Retinal pigment epithelial cell (primary cell): ENCODE data around the gene UBTF.
A peak's percentile ranks its signal among the peaks of the same experiment; 100 is the strongest.

Source experiments
- DNase-seq: peaks from one replicate; pipeline ENCODE4 v3.0.0-alpha.2; 2010; ENCODE audit warnings: low read depth
- H3K4me3 ChIP-seq: 2 replicates; pipeline ENCODE4 v1.5.1; 2011; ENCODE audit warnings: mild to moderate bottlenecking, low read length, control low read depth, moderate library complexity
- TF ChIP-seq, protein P1 (sequence below): conservative IDR thresholded peaks from 2 replicates; pipeline ENCODE4 v1.5.1; 2011; ENCODE audit warnings: low read depth, low read length, control low read depth, inconsistent platforms

Gene UBTF

DNA sequence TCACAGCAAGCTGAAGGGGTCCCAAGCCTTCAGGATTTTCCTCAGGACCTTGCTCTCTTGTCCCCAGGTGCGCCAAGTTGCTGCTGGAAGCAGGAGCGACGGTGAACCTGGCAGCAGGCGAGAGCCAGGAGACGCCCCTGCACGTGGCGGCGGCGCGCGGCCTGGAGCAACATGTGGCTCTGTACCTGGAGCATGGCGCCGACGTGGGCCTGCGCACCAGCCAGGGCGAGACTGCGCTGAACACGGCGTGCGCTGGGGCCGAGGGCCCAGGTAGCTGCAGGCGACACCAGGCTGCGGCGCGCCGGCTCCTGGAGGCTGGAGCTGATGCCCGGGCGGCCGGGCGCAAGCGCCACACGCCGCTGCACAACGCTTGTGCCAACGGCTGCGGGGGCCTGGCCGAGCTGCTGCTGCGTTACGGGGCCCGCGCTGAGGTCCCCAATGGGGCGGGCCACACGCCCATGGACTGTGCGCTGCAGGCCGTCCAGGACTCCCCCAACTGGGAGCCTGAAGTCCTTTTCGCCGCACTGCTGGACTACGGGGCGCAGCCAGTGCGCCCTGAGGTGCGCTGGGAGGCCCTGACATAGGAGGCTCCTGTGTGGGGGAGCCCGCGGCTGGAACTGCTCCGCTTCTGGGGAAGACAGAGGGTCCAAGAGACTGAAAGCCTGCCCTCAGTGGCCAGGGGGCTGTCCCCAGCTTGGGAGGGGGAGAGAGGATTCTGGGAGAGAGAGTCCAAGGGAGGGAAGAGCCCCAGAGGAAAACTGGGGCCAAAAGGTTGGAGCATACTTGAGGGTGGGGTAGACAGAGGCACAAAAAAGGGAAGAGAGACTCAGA lies 42.6 kb downstream of the UBTF start:
- TF ChIP-seq, protein P1, sequence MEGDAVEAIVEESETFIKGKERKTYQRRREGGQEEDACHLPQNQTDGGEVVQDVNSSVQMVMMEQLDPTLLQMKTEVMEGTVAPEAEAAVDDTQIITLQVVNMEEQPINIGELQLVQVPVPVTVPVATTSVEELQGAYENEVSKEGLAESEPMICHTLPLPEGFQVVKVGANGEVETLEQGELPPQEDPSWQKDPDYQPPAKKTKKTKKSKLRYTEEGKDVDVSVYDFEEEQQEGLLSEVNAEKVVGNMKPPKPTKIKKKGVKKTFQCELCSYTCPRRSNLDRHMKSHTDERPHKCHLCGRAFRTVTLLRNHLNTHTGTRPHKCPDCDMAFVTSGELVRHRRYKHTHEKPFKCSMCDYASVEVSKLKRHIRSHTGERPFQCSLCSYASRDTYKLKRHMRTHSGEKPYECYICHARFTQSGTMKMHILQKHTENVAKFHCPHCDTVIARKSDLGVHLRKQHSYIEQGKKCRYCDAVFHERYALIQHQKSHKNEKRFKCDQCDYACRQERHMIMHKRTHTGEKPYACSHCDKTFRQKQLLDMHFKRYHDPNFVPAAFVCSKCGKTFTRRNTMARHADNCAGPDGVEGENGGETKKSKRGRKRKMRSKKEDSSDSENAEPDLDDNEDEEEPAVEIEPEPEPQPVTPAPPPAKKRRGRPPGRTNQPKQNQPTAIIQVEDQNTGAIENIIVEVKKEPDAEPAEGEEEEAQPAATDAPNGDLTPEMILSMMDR: no peak
- DNase-seq: no peak
- no peak overlapping the region for H3K4me3 ChIP-seq

- TF ChIP-seq, protein P1: no peak
- no peak for DNase-seq
- no peak overlapping the region for H3K4me3 ChIP-seq
Measured at GRCh38 chr17:44176257-44176656, 43.2 kb downstream of the UBTF start.

DNA sequence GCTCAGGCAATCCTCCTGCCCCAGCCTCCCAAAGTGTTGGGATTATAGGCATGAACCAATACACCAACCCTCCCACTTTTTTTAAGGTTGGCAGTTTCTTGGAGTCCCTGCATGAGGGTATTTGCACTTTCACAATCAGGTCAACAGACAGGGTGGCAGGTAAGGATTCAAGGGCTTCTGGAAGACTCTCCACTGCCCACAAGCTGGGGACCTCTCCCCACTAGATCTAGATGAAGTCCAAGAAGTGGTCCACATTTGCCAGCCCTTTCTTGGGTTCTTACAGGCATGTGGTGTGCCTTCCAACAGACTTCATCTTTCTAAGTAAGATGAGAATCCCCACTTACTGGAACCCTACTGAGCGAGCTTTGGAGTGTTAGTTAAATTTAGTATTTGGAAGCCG lies 45.0 kb downstream of the UBTF start:
- TF ChIP-seq, protein P1: no peak
- no peak for DNase-seq

DNA sequence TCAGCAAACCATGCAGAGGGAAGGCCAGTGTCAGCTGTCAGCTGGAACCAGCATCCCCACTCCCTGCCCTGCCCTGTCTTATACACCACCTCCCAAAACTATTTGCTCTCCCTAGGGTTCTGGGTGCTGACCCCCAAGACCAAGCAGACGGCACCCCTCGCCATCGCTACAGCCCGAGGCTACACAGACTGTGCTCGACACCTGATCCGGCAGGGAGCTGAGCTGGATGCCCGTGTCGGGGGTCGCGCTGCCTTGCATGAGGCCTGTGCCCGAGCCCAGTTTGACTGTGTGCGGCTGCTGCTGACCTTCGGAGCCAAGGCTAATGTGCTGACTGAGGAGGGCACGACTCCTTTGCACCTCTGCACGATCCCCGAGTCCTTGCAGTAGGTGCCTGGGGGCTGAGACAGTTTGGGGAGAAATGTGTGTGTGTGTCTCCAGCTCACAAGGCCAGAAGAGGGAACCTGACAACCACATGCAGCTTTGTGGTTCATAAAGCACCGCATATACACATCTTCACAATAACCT lies 47.5 kb downstream of the UBTF start:
- H3K4me3 ChIP-seq: no peak overlapping the region
- no peak for DNase-seq
- TF ChIP-seq, protein P1: no peak

More for the DNA sequence above, 45.0 kb downstream of the UBTF start:
- H3K4me3 ChIP-seq: no peak overlapping the region

DNA sequence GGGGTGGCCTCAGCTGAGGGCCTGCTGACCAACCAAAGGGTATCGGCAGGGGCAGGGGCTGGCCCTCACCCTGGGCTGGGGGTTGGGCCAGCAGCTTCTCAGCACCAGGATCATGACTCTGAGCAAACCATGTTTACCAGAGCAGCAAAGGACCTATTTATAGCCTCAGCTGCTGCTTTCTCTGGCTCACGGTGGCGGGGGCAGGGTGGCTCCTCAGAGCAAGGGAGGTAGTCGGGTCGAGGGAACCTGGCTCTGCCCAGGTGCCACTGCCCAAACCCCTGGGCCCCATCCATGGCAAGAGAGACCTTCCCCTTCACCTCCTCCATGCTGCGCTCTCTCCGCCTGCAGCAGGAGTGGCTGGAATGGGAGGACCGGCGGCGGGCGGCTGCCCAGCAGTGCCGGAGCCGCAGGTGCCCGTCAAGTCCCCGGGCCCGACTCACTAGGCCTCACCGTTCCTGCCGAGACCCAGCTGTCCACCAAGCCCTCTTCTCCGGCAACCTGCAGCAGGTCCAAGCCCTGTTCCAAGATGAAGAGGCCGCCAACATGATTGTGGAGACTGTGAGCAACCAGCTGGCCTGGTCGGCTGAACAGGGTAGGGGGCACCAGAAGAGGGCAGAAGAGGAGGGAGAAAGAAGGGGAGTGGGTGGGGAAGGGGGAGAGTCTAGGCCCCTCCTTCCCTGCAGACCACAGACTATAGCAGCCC lies 48.8 kb downstream of the UBTF start, which contains the start of gene ASB16:
Gene ASB16, plus strand, starts transcription at position 206 of the 703 bp plus-strand sequence. Its CDS starts 86 bp downstream, at position 292.
- TF ChIP-seq, protein P1: peak; percentile 13
- peak; percentile 38 for DNase-seq
- H3K4me3 ChIP-seq: peak within 1 kb of the TSS; percentile 28

DNA sequence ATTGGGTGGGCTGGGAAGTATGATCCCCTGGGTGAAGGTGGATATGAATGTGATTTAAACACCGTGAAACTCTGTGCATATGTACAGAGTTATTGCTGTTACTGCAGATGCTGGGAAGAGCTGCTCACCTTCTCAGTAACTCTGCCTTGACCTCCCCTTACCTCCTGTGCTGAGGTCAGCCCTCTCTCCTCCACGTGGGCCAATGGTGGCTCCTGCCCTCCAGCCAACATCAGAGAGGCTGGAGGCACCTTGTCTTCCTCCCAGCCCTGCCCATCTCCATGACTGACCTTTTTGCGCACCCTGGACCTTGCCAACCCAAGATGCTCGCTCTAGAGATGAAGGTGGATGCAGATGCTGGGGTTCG lies 49.4 kb downstream of the UBTF start:
- H3K4me3 ChIP-seq: no peak overlapping the region
- TF ChIP-seq, protein P1: no peak
- no peak for DNase-seq
